Measurements from ENCODE around the gene WNK4. TPM values are rescaled to one million over a fixed set of nuclear protein-coding genes. Genes with fewer than 3 reads are reported as not detected.

WNK4 gene
- polyA plus RNA-seq, 1 donor from 2014 or later: 0.10 TPM

DNA sequence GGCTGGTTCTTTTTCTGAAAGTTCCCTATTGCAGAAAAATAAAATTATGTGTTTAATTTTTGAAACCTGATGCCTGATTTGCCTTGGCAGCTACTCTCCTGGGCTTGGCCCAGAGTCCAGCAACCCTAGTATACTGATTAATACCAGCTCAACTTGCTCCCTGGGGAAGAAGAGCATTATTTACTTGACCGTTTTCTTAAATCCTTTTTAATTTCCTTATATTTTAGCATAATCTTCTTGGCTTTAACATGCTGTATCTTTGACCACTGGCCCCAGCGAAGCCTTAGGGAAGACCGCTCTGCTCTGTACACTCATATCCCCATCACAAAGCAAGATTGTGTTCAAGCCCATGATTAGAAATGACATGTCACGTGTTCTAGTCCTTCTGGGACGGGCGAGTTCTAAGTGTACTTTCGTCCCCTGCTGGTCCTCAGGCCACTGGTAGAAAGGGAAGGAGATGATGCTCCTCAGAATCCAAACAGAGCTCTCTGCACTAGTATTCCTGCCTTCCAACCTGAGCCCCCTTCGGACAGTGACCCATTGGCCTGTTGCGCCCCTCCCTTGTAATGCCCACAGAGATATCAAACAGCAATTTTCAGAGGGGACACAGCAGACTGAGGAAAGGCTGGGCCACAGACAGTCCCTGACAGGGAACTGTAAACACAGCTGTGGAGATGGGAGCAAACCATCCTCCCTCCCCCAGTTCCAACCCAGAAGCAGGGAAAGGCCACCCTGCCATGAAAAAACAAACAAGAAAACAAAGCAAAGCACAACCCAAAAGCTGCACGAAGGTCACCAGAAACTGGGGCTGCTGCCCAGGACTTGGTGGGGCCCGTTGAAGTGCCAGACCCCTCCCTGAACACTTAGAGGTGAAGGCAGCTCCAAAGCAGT lies 31.3 kb upstream of the WNK4 start:
- Histone ChIP-seq H3K27me3 (ENCODE audit: insufficient read depth, low read depth, low read length) (no peaks in the 10 kb centered on the region), H2AFZ (ENCODE audit: low read depth, low read length) (no peak overlapping the region), H3K27ac (ENCODE audit: low read length) (no peak overlapping the region), H3K36me3 (ENCODE audit: insufficient read depth, low read length) (no peaks in the 10 kb centered on the region), H3K9ac (ENCODE audit: low read length) (no peak overlapping the region), H4K20me1 (ENCODE audit: insufficient read depth) (no peaks in the 10 kb centered on the region), H3K4me2 (ENCODE audit: low read length) (no peak overlapping the region), H3F3A (ENCODE audit: insufficient read depth, low read length, poor library complexity, severe bottlenecking) (no peaks in the 10 kb centered on the region), H3K79me2 (replicated peaks; ENCODE audit: insufficient read depth, low read length) (no peaks in the 10 kb centered on the region), H3K9me3 (ENCODE audit: low read length) (no peaks in the 10 kb centered on the region), H3K9me2 (ENCODE audit: insufficient read depth, low read length) (no peaks in the 10 kb centered on the region), H3K4me3 (ENCODE audit: low read length) (no peak overlapping the region)
- TF ChIP-seq, protein P1, sequence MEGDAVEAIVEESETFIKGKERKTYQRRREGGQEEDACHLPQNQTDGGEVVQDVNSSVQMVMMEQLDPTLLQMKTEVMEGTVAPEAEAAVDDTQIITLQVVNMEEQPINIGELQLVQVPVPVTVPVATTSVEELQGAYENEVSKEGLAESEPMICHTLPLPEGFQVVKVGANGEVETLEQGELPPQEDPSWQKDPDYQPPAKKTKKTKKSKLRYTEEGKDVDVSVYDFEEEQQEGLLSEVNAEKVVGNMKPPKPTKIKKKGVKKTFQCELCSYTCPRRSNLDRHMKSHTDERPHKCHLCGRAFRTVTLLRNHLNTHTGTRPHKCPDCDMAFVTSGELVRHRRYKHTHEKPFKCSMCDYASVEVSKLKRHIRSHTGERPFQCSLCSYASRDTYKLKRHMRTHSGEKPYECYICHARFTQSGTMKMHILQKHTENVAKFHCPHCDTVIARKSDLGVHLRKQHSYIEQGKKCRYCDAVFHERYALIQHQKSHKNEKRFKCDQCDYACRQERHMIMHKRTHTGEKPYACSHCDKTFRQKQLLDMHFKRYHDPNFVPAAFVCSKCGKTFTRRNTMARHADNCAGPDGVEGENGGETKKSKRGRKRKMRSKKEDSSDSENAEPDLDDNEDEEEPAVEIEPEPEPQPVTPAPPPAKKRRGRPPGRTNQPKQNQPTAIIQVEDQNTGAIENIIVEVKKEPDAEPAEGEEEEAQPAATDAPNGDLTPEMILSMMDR (IDR thresholded peaks at IDR 0.05; ENCODE audit: poor library complexity, severe bottlenecking): no peak
- no peak for TF ChIP-seq EP300 (conservative IDR thresholded peaks at IDR 0.05; ENCODE audit: poor library complexity, severe bottlenecking)
- no peak for TF ChIP-seq SMC3 (conservative IDR thresholded peaks at IDR 0.05; ENCODE audit: poor library complexity)
- no peak for TF ChIP-seq EZH2 (IDR thresholded peaks at IDR 0.05; ENCODE audit: borderline replicate concordance, insufficient read depth, low read length, poor library complexity, severe bottlenecking)
- no peak for TF ChIP-seq MXI1 (conservative IDR thresholded peaks at IDR 0.05; ENCODE audit: poor library complexity, severe bottlenecking)

DNA sequence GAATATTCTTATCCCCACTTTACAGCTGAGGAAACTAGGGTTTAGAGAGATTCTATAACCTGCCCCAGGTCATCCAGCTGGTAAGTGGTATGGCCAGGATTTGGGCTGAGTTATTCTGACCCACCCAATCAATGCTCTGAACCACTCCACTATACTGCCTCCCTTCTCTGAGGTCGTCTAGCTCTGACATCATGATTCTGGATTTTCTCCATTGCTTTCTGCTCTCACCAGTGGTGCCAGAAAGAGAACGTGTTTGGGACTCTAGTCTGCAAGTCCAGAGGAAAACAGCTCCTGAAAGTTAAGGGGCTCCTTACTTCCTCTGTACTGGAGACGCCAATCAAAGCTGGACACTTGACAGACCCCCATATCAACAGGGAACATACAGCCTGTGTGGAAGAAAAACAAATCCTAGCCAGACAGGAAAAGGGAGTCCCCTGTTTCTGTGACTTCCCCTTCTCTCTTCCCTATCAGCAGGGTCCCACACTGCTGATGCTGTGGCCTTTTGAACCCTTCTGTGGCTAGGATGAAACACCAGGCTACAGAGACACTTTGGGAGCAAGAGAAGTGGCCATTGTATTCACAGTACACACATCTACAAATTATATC lies 29.6 kb upstream of the WNK4 start:
- Histone ChIP-seq H3K27ac (ENCODE audit: low read length) (no peak overlapping the region), H3K9ac (ENCODE audit: low read length) (no peak overlapping the region), H3K27me3 (ENCODE audit: insufficient read depth, low read depth, low read length) (no peaks in the 10 kb centered on the region), H3K36me3 (ENCODE audit: insufficient read depth, low read length) (no peaks in the 10 kb centered on the region), H3K9me3 (ENCODE audit: low read length) (no peaks in the 10 kb centered on the region), H3K4me2 (ENCODE audit: low read length) (no peak overlapping the region), H4K20me1 (ENCODE audit: insufficient read depth) (no peaks in the 10 kb centered on the region), H3F3A (ENCODE audit: insufficient read depth, low read length, poor library complexity, severe bottlenecking) (no peaks in the 10 kb centered on the region), H2AFZ (ENCODE audit: low read depth, low read length) (no peak overlapping the region), H3K4me3 (ENCODE audit: low read length) (no peak overlapping the region), H3K9me2 (ENCODE audit: insufficient read depth, low read length) (no peaks in the 10 kb centered on the region), H3K79me2 (replicated peaks; ENCODE audit: insufficient read depth, low read length) (no peaks in the 10 kb centered on the region)
- TF ChIP-seq MXI1 (conservative IDR thresholded peaks at IDR 0.05; ENCODE audit: poor library complexity, severe bottlenecking): no peak
- TF ChIP-seq RAD21 (conservative IDR thresholded peaks at IDR 0.05): no peak
- TF ChIP-seq, protein P2, sequence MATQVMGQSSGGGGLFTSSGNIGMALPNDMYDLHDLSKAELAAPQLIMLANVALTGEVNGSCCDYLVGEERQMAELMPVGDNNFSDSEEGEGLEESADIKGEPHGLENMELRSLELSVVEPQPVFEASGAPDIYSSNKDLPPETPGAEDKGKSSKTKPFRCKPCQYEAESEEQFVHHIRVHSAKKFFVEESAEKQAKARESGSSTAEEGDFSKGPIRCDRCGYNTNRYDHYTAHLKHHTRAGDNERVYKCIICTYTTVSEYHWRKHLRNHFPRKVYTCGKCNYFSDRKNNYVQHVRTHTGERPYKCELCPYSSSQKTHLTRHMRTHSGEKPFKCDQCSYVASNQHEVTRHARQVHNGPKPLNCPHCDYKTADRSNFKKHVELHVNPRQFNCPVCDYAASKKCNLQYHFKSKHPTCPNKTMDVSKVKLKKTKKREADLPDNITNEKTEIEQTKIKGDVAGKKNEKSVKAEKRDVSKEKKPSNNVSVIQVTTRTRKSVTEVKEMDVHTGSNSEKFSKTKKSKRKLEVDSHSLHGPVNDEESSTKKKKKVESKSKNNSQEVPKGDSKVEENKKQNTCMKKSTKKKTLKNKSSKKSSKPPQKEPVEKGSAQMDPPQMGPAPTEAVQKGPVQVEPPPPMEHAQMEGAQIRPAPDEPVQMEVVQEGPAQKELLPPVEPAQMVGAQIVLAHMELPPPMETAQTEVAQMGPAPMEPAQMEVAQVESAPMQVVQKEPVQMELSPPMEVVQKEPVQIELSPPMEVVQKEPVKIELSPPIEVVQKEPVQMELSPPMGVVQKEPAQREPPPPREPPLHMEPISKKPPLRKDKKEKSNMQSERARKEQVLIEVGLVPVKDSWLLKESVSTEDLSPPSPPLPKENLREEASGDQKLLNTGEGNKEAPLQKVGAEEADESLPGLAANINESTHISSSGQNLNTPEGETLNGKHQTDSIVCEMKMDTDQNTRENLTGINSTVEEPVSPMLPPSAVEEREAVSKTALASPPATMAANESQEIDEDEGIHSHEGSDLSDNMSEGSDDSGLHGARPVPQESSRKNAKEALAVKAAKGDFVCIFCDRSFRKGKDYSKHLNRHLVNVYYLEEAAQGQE (IDR thresholded peaks at IDR 0.05; ENCODE audit: borderline replicate concordance): no peak
- TF ChIP-seq POLR2AphosphoS5 (IDR thresholded peaks at IDR 0.05): no peak
- TF ChIP-seq TAF1 (IDR thresholded peaks at IDR 0.05; ENCODE audit: low read depth): no peak
